GM19468 (cell line): Measurements from ENCODE around the gene LY6G5B.

Experiments used
- ATAC-seq: cut with Tn5 transposase; IDR thresholded peaks from one replicate; pipeline ENCODE4 v1.9.1; 2021; ENCODE audit warnings: mild to moderate bottlenecking, moderate library complexity, moderate number of reproducible peaks; ENCODE audit not compliant: unreplicated experiment; ENCODE audit errors: extremely low read depth

LY6G5B gene

DNA sequence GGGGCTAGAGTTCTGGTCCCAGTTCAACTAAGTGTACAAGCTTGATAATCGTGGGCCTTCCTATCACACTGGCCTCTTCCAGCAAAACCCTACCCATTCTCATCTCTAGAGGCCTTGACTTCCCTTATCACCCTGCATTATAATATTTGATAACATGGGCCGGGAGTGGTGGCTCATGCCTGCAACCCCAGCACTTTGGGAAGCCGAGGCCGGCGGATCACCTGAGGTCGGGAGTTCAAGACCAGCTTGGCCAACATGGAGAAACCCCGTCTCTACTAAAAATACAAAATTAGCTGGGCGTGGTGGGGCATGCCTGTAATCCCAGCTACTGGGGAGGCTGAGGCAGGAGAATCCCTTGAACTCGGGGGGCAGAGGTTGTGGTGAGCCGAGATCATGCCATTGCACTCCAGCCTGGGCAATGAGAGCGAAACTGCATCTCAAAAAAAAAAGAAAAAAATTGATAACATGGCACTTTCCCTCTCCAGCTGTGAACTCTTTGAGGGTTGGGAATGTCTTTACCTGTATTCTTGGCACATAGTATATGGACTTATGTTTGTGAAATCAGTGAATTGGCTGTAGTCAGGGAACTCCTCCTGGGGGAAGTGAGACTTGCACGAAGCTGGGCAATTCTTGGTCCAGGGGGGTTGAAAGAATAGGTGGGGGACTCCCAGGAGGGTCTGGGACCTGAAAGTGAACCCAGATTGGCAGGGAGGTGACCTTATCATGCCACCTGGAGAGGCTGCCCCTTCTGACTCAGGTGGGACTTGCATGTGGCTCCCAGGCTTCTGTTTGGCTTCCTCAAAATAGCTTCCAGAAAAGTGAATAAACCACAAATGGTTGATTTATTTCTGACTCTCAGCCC is 8.3 kb upstream of the LY6G5B start:
- no peak for ATAC-seq

DNA sequence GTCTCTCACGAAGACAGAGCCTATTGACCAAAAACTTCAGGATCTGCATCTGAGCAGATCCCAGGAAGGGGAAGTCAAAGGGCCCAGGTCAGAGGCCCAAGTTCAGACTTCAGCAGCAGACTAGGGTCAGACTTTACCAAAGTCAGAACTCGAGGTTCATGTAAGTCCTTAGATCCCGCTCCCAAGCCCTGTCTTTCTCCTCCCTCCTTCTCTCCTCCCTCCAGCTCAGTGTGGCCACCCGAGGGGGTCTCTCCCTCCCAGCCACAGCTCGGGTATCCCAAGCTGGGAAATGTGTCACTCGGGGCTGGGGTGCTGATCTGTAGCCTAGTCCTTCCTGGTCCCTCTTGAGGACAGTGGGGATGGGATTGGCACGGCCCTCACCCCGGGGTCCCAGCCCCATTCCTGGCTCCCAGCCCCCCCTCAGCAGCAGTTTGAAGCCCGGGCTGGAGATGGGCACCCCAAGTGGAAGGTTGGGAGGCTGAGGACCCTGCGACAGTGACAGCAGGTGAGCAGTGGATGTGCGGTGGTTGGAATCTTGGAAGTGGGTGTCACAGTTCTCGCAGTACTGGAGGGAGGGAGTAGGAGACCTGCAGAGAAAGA is 7.6 kb upstream of the LY6G5B start:
- no peak for ATAC-seq

DNA sequence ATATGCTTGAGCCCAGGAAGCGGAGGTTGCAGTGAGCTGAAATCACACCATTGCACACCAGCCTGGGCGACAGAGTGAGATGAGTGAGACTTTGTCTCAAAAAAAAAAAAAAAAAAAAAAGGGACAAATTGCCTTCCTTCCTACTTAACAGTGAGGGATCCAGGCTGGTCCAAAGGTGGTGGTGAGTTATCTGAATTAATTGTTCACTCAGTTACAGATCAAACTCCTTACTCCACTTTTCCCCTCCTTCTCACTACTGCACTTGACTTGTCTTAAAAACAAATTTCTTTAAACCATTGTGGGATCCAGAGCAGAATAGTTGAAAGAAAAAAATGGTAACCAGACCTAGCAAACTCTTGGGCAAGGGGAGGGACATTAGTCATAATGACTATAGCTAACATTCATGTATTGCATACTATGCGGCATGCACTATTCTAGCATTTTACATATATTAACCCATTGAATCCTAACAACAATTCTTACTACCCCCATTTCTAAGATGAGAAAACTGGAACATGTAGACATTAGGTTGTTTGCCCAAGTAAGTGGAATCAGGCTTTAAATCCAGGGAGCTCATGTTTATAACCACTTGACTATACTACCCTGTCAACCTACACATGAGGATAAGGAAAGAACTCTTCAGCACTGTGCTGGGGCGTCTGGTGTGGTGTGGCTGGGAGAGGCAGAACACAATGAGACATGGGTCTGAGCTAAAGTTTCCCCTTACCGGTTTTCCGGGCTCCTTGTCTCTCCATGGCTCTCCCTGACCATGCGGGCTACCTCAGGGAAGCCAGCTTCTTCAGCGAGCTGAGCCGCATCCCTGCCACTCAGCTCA is 6.4 kb upstream of the LY6G5B start:
- ATAC-seq, result no peak

DNA sequence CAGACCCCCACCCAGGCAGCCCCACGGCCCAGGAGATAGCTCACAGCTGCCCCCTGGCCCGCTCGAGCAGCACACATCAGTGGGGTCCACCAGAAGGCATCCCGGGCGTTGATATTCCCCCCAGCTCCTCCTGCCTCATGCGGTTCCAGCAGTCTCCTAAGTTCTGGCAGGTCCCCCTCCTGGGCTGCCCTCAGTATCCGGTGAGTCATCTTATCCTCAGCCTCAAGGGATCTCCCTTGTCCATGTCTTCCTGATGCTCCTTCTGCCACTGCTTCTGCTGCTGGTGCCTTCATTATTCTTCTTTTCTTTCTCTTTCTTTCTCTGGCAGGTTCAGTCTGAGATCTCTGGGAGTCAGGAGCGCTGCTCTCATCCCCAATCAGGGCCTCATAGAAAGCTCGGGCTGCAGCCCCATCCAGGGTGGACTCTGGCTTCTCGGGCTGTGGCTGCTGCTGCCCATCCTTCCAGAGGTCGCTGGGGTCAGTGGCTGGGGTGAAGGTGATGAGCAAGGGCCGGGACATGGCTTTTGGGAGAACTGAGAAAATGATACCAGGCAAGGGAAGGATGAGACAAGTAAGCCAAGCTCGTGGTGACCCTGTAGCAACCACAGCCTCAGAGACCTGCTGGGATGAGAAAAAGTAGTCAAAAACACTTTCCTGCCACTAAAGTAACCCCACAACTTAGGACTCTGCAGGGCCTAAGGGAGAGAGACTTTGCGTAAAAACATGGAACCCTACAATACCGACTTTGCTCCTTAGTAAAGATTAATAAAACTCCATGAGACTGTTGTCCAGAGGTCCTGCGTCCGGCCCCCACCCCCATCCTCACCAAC is 5.6 kb upstream of the LY6G5B start:
- ATAC-seq, result no peak

DNA sequence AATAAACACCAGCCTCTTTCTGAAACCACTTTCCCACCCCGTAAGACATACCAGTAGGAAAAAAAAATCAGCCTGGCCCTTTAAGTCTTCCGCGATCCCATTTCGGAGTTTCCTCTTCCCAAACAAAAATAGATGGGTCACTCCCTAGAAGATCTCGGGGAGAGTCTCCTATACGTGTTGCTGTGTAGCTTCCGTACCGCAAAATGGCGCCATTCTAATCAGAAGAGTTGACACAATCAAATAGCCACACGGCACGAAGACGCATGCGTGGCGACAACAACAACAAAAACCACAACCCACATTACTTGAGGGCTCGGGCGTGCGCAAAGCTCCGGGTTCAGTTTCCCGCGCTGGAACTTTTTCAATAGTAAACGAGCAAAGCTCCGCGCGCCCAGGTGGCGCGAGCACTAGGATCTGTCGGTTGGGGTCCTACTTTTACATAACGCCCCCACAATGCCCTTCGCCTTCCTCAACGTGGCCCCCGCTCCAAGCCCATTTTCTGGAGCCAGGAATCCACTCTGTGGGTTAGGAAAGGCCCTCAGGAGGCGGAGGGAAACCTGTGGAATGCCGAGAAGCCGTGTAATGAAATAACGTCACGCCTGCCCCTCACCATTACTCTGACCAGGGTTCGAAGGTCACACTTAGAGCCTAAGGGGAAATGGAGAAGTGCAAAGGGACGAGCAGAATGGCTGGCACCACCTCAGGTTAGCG is 4.8 kb upstream of the LY6G5B start, which contains the start of gene GPANK1:
Gene GPANK1 (minus strand): TSS at position 208 of the 711 bp plus-strand sequence. CDS start 519 bp downstream, outside the sequence.
- ATAC-seq, result no peak

DNA sequence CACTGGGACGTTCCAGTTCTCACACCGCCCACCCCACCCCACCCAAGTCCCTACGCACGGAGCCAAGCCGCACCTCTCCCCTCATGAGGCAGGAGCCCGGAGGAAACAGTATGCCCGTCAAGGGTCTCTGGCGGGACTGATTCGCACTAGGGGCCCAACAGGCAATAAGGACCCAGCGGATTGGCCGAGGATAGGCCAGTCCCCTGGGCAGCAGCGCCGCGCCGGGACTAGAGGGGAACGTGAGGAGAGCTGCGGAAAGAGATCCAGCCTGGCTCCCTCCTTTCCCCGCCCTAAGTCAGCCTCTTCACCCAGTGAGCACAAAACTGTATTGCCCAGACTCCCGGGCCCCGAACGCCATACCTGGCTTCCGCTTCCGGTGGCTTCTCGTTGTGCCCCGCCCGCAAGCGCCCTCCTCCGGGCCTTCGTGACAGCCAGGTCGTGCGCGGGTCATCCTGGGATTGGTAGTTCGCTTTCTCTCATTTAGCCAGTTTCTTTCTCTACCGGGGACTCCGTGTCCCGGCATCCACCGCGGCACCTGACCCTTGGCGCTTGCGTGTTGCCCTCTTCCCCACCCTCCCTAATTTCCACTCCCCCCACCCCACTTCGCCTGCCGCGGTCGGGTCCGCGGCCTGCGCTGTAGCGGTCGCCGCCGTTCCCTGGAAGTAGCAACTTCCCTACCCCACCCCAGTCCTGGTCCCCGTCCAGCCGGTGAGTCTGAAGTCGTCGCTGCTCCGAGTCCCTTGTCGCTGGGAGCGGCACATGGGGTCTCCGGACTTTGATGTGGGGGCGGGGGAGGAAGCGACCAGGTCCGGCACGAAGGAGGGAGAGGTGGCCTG is 4.1 kb upstream of the LY6G5B start, which contains the start of gene CSNK2B:
Gene CSNK2B (plus strand): TSS at position 580 of the 836 bp plus-strand sequence. CDS start 752 bp downstream, outside the sequence.
- peak; percentile 78 for ATAC-seq

DNA sequence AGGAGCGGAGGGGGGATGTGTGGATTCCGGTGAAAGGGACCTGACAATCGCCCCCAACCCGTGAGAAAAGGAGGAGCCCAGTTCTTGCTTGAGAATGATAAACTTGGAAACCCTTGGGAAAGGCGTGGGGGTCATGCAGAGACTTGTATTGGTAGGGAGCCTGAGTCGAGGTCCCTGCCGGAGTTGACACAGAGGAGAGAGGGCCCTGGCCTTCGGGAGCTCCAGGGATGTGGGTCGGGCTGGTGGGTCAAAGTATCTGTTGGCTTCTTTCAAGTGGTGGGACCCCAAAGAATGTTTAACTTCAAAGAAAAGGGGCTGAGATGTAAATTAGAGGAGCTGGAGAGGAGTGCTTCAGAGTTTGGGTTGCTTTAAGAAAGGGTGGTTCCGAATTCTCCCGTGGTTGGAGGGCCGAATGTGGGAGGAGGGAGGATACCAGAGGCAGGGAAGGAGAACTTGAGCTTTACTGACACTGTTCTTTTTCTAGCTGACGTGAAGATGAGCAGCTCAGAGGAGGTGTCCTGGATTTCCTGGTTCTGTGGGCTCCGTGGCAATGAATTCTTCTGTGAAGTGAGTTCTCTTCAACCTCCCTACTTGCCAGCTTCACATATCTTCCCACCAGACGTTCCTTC is 3.3 kb upstream of the LY6G5B start:
- ATAC-seq, result no peak

DNA sequence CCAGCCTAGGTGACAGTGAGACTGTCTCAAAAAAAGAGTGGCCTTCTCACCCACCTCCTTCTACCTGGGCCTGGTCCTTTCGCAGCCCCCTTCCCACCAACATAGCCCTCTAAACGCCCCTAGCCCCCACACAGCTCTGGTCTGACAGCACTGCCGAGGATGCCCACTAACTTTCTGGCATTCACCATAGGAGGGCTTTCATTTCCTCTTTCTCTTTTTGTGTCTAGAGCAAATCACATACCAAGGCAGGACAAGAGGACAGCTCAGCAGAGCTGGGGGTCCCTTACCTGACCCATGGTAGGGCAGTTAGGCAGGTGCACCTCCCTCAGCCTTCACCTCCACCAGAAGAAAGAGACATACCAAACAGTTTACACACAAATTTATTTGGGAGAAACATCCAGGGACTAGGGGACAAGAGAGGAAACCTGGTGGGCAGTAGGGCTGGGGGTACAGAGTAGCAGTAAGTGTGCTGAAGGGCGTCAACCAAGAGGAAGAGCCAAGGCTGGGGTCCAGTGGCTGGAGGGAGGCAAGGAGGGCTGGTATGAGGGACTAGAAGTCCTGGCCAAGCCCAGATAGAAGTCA is 6.6 kb downstream of the LY6G5B start:
- ATAC-seq, result no peak

DNA sequence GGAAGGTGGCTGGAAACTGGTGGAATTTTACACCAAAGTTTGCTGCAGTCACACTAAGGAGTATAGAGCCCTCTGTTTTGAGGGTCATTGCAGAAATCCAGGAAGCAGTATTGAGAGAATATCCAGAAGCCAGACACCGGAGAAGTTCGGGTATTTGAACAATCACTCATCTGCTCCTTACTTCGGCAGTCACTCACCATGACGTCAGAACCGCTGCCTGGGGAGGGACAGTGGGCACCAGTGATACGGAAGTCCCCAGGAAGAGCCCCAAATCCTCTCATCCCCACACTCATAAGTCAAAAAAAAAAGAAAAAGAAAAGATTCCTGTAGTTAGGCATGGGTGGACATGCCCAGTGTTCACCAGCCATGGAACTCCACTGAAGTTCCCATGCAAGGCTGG is 7.1 kb downstream of the LY6G5B start:
- ATAC-seq, result no peak

DNA sequence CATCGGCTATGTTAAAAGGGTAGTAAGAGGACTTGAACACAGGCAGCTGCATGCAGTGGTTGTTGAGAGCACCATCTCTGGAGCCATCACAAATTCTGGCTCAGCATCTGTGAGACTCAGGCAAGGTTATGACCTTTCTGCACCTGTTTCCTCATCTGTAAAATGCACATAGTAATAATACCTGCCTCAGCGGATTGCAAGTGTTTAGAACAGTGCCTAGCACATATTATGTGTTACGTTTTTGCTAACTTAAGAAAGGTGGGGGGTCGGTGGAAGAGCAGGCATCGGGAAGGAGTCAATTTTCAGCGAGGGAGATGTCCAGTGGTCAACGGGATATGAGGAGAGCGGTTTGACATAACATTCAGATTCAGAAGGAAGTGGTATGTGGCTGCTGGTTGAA is 8.2 kb downstream of the LY6G5B start:
- ATAC-seq, result no peak

DNA sequence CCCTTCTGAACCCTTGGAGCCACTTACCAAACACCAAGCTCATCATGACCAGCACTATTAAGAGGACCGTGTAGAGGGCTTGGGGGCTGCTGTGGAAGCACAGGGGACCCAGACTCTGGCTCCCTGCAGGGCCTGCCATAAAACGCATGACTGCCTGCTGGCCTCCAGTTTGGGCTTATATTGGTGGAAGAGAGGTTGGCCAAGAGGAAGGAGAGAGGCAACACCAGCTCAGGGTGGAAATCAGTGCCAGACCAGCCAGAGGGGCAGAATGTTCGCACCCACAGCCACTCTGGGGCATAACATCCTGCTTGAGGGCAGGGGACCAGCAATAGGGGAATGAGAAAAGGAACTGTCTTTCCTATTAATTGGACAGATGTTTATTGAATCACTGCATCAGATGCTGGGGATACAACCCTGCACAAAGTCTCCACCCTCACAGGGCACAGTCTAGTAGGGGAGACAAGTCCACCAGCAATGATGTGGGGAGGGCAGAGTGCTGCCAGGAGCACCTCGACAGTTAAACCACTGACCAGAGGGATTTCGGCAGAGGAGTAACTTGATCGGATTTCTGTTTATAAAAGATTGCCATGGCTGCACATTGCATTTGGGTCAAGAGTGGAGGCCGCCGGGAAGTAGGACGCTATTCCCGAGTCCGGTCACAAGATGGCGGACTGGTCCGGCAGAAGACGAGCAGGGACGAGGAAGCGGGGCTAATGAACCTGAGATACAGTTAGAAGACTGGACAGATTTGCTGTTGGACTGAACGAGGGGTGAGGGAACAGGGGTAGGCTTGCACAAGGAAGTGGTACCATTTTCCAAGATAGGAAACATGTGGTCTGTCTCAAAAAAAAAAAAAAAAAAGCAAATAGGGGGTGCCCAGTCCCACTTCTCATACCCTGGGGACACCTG is 10.7 kb downstream of the LY6G5B start, which contains the start of gene LY6G5C:
Gene LY6G5C (minus strand): TSS at position 842 of the 909 bp plus-strand sequence. CDS start 694 bp downstream, at position 148.
- no peak for ATAC-seq

DNA sequence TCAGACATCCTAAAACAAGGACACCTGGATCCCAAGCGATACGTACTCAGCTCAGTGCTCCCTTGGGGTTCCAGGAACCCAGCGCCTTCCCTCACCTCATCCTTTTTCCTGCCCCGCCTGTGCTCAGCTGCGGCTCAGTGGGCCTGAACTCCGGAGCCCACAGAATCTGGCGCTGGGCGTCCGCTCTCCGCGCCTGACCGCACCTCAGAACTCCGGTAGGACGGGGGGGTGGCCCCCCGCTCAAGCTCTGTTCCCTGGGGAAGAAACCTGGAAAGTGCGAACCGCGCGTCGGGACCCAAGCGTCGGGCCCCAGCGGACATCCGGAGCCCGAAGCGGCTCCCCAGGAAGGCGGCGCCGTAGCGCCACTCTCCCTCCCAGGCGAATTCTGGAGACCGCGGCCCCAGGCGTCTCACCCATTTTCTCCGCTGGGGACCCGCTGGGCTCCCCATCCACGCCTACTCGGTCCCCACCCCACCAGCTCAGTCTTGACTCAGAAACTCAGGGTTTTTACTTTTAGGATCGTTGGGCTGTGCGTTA is 11.4 kb downstream of the LY6G5B start:
- ATAC-seq, result no peak

DNA sequence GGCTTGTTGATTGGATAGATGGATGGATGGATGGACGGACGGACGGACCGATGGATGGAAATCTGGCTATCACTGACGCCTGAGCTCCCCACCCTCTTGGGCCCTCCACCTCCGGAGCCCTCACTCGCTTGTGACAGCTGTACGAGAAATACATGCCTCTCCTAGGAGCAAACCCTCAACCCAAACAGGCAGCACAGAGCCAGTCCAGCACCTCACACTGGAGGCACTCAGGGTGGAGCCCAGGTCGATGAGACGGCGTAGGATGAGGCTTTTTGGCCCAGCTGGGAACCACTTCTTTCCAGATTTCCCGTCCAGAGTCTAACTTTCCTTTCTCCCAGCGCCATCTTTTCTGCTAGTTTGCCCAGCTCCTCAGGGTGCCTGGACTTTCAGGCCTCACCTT is 13.8 kb downstream of the LY6G5B start:
- no peak for ATAC-seq

DNA sequence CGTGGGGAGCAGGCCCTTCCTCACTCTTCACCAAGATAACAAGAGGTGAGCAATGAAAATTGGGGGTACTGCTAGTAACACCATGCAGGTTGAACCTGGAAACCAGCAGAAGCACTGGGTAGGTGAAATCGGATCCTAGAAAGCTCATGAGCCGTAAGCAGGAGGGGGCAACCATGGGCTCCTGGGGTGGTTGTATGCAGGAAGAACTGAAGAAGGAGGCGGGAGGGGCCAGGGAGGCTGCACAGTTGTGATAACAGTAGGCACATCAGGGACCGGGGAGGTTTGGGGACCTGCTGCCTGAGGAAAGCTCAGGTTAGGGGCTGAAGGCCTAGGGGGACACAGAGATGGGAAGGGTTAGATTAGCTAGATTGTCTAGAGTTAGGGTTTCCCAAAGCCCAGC is 16.7 kb downstream of the LY6G5B start:
- ATAC-seq, result no peak

DNA sequence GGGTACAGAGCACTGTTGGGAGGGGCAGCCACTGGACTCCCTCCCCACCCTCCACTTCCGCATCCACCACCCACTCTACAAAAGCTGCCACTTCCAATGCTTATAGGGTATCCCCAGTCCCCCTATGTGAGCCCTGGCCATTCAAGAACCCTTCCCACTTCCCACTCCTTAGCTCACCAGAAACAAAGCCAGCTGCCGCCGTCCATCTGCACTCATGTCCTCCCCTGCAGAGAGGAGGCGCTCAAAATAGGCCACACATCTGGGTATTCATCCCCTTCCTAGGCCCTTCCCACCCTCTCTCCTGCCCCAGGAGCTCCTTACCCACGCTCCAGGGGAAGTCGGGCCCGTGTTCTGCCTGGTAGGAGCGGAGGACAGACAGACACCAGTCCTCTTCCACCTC is 17.5 kb downstream of the LY6G5B start:
- no peak for ATAC-seq
